Activated naive CD4-positive, alpha-beta T cell treated with anti-CD3 and anti-CD28 coated beads, Interleukin-2, amount 50 U/mL, for 24 hours (primary cell): ENCODE data around the gene SCUBE1.

Source experiments
- H3K27ac Mint-ChIP-seq: one replicate; pipeline ENCODE4 v1.8.0; 2021; ENCODE audit warnings: mild to moderate bottlenecking, mixed read lengths
- H3K27me3 Mint-ChIP-seq: one replicate; pipeline ENCODE4 v1.8.0; 2021; ENCODE audit warnings: mixed read lengths
- H3K36me3 Mint-ChIP-seq: one replicate; pipeline ENCODE4 v1.8.0; 2021; ENCODE audit warnings: mixed read lengths
- H3K4me1 Mint-ChIP-seq: one replicate; pipeline ENCODE4 v1.8.0; 2021; ENCODE audit warnings: mixed read lengths
- H3K4me3 Mint-ChIP-seq: one replicate; pipeline ENCODE4 v1.8.0; 2021; ENCODE audit warnings: mild to moderate bottlenecking, mixed read lengths
- H3K9me3 Mint-ChIP-seq: one replicate; pipeline ENCODE4 v1.8.0; 2021; ENCODE audit warnings: mixed read lengths

The SCUBE1 gene

DNA sequence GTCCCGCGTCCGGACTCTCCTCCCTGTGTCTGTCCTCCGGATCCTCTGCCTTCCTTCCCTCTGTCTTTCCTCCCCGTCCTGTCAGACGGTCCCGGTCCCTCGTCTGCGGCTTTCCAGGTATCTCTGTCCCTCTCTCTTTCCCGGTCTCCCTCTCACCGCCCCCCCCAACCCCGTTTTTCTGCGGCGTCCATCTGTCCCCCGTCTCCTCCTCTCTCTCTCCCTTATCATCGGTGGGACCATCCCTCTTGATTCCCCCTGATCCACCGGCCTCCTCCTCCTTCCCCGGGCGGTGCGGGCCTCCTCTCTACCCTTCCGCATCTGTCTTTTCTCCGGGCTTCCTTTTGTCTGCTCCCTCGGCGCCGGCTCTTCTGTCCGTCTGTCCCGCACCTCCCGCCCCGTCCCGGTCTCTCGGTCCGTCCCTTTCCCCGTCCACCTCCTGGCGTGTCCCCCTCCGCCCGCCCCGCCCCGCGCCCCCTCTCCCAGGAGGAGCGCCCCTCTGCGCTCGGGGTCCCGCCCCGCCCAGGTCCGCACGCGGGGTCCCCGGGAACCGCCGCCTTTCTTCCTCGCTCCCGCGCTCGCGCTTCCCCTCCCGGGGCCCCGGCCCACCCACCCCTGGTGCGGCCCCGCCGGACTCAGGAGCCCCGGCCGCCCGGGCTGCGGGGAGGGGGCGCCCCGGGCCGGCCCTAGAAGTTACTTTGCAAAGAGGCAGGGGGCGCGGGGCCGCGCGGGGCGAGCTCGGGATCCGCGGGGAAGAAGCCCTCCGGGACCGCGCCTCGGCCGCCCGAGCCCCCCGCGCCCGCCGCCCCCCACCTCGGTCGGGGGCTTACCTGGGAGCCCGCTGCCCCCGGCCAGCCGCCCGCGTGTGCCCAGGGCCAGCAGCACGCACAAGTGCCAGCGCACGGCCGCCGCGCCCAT, 568 bp downstream of the SCUBE1 start:
- H3K9me3 Mint-ChIP-seq: no peaks in the 10 kb centered on the region
- H3K4me3 Mint-ChIP-seq: no peak overlapping the region
- peaks cover 8% of the 10 kb centered on the region for H3K4me1 Mint-ChIP-seq
- H3K27ac Mint-ChIP-seq: no peak overlapping the region
- no peaks in the 10 kb centered on the region for H3K36me3 Mint-ChIP-seq
- peaks cover 33% of the 10 kb centered on the region for H3K27me3 Mint-ChIP-seq

DNA sequence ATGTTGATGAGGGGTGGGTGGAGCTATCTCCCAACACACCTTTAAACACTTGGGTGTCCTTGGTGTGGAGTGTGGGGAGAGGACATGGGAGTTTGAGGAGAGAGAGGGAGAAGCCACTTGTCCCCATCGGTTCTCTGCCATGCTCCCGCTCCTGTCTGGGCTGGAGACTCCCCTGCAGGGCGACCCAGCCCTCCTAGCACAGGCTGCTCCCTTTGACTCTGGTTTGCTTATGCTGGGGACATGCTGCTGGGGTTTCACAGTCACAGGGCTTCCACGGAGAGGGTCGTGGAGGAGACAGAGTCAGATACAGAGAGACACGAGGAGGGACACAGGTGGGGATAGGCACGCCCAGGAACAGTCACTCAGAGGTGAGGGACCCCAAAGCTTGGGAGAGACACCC, 1.6 kb downstream of the SCUBE1 start:
- H3K27ac Mint-ChIP-seq: no peak overlapping the region
- no peaks in the 10 kb centered on the region for H3K9me3 Mint-ChIP-seq
- peaks cover 8% of the 10 kb centered on the region for H3K4me1 Mint-ChIP-seq
- peaks cover 31% of the 10 kb centered on the region for H3K27me3 Mint-ChIP-seq
- no peaks in the 10 kb centered on the region for H3K36me3 Mint-ChIP-seq
- peak overlapping the region; percentile 68 for H3K4me3 Mint-ChIP-seq

DNA sequence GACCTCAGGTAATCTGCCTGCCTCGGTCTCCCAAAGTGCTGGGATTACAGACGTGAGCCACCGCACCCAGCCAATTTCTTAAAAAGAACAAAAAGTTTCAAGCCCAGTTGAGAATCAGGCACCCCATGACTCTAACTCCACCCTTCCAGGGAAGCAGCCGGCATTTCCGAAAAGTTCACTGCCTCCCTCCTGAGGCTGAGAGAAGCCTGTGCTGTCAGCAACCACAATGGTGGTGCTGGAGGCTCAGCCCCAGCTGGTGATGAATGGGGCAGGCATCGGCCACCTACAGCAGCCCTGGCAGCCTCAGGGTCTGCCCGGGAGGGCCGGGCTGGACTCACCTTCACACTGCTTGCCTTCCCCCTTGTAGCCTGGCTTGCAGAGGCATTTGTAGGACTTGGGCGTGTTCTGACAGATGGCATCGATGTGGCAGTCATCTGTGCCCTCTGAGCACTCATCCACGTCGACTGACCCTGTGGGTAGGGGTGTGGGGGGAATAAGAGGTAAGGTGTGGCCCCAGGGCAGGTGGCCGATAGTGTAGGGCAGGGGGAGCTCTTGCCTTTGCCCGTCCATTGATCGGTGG, 4.3 kb downstream of the SCUBE1 start:
- H3K27ac Mint-ChIP-seq: no peak overlapping the region
- peaks cover 22% of the 10 kb centered on the region for H3K27me3 Mint-ChIP-seq
- H3K36me3 Mint-ChIP-seq: no peaks in the 10 kb centered on the region
- peaks cover 3% of the 10 kb centered on the region for H3K4me1 Mint-ChIP-seq
- no peaks in the 10 kb centered on the region for H3K9me3 Mint-ChIP-seq
- no peak overlapping the region for H3K4me3 Mint-ChIP-seq

DNA sequence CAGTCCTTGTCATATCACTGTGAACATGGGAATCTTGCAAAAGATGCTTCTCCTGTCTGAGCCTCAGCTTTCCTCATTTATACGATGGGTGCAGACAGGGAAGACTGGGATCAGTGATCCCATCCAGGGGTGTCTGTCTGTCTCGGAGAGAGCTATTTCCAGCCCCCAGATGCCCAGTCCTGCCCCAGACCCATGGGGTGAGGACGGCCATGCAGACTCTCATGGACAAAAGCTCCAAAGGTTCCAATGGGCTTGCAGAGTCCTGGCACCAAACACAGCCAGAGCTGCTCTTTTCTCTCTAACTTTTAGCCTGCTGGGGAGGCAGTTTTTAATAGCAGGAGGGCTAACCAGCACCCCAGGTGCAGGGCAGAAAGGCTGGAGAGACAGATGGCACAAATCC, 5.2 kb downstream of the SCUBE1 start:
- H3K27ac Mint-ChIP-seq: no peak overlapping the region

DNA sequence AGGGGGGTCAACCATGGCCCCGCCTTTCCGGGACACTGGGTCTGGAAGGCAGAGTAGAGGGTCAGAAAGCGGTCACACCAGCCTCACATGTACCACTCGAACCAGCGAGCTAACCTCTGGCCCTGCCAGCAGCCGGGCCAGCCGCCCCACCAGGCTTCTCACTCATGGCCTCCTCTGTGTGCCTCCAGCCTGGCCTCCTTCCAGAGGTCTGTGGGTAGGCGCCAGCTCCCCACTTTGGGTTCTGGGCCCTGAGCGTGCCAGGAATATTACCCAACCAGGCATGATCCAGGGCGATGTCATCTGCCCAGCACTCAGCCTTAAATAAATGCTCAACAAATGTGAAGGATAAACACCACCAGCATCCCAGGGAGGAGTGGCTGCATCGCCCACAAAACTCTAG, 5.8 kb downstream of the SCUBE1 start:
- H3K27me3 Mint-ChIP-seq: peaks cover 19% of the 10 kb centered on the region
- H3K36me3 Mint-ChIP-seq: no peaks in the 10 kb centered on the region
- no peaks in the 10 kb centered on the region for H3K9me3 Mint-ChIP-seq
- peaks cover 2% of the 10 kb centered on the region for H3K4me1 Mint-ChIP-seq
- no peak overlapping the region for H3K27ac Mint-ChIP-seq
- H3K4me3 Mint-ChIP-seq: no peak overlapping the region

More for the DNA sequence above, 5.2 kb downstream of the SCUBE1 start:
- no peaks in the 10 kb centered on the region for H3K9me3 Mint-ChIP-seq
- no peak overlapping the region for H3K4me3 Mint-ChIP-seq
- H3K4me1 Mint-ChIP-seq: peaks cover 3% of the 10 kb centered on the region
- H3K27me3 Mint-ChIP-seq: peaks cover 21% of the 10 kb centered on the region
- no peaks in the 10 kb centered on the region for H3K36me3 Mint-ChIP-seq

DNA sequence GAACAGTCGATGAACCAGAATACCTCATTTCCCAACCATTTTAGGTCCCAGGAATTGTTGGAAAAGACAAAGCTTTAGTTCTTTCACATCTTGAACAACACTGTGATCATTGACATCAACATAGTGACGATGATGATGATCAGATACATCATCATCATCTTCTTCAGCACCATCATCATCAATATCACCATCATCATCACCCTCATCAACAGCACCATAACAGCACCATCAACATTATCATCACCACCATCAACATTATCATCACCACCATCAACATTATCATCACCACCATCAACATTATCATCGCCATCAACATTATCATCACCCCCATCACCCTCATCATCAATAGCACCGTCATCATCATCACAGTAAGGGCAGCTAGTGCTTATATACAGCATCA, 8.8 kb downstream of the SCUBE1 start:
- H3K9me3 Mint-ChIP-seq: no peaks in the 10 kb centered on the region
- H3K27ac Mint-ChIP-seq: no peak overlapping the region
- H3K4me3 Mint-ChIP-seq: no peak overlapping the region
- no peaks in the 10 kb centered on the region for H3K27me3 Mint-ChIP-seq
- no peaks in the 10 kb centered on the region for H3K4me1 Mint-ChIP-seq
- no peaks in the 10 kb centered on the region for H3K36me3 Mint-ChIP-seq

DNA sequence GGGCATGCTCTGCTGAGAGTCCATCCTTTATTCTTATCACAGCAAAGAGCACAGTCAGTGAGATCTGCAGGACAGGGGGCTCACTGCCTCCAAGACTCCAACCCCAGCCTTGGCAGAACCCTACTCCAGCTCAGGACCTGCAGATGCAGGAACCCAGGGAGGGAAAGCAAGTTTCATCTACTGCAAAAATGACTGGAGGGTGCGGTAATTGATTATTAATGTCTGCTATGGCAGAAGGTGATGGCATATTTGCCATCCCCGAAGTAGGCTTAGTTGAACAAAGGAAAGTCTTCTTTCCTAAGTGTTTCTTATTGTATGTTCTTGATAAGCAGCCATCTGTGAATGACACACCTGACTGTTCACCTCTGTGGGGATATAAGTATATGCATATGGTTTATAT, 9.2 kb downstream of the SCUBE1 start:
- no peak overlapping the region for H3K27ac Mint-ChIP-seq
- H3K9me3 Mint-ChIP-seq: no peaks in the 10 kb centered on the region
- H3K27me3 Mint-ChIP-seq: no peaks in the 10 kb centered on the region
- no peaks in the 10 kb centered on the region for H3K4me1 Mint-ChIP-seq
- no peak overlapping the region for H3K4me3 Mint-ChIP-seq
- H3K36me3 Mint-ChIP-seq: no peaks in the 10 kb centered on the region

DNA sequence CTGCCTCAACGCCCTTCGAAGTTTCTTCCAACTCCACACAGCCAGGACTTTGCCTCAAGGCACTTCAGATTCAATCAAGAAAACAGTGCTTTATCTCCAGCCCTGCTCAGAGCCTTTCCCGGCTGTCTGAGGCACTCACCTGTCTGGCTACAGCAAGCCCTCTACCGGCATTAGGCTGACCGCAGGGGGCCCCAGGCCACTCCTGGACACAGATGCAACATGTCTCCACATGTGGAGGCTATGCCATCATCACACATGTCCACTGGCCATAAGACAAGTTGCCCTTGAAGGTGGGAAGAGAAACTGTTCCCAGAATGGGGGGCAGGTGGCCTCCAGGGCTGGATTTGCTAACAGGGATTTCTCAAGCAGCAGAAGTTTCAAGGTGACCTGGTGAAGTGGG, 10.0 kb downstream of the SCUBE1 start:
- no peaks in the 10 kb centered on the region for H3K9me3 Mint-ChIP-seq
- no peak overlapping the region for H3K4me3 Mint-ChIP-seq
- H3K36me3 Mint-ChIP-seq: no peaks in the 10 kb centered on the region
- no peaks in the 10 kb centered on the region for H3K27me3 Mint-ChIP-seq
- H3K4me1 Mint-ChIP-seq: no peaks in the 10 kb centered on the region
- H3K27ac Mint-ChIP-seq: no peak overlapping the region

DNA sequence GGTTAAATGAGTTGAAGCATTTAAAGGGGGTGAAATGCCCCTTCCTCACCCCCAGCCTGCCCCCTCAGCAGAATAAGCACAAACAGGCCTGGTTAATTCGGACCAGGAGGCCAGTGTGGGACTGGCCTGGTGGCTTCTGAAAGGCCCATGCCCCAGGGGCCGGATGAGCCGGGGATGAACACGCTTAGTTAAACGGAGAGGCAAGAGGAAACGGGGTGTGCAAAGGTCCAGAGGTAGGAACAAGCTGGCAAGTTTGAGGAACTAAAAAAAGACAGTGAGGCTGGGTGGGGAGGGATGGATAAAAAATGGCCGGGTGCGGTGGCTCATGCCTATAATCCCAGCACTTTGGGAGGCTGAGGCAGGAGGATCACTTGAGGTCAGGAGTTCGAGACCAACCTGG, 11.5 kb downstream of the SCUBE1 start:
- Mint-ChIP-seq H3K9me3 (no peaks in the 10 kb centered on the region), H3K4me1 (no peaks in the 10 kb centered on the region), H3K36me3 (no peaks in the 10 kb centered on the region), H3K27ac (no peak overlapping the region), H3K27me3 (no peaks in the 10 kb centered on the region), H3K4me3 (no peak overlapping the region)

DNA sequence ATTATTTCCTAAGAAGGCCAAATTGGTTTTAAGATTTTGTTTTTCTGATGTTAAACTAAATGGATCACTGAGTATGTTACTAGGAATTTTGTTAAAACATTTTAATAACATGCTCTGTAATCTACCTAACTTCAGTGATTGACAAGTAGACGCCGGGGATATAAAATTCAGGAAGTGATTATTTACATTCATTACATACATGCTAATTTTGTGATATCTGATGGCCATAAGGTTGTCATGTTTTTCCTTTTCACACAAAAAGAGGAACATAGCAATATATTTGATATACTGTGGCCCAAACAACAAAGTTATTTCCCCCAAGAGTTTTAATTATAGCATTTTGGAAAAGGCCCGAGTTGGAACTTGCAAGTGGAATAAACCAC, 12.1 kb downstream of the SCUBE1 start:
- Mint-ChIP-seq H3K27ac (no peak overlapping the region), H3K4me1 (no peaks in the 10 kb centered on the region), H3K27me3 (no peaks in the 10 kb centered on the region), H3K4me3 (no peak overlapping the region), H3K9me3 (no peaks in the 10 kb centered on the region), H3K36me3 (no peaks in the 10 kb centered on the region)

DNA sequence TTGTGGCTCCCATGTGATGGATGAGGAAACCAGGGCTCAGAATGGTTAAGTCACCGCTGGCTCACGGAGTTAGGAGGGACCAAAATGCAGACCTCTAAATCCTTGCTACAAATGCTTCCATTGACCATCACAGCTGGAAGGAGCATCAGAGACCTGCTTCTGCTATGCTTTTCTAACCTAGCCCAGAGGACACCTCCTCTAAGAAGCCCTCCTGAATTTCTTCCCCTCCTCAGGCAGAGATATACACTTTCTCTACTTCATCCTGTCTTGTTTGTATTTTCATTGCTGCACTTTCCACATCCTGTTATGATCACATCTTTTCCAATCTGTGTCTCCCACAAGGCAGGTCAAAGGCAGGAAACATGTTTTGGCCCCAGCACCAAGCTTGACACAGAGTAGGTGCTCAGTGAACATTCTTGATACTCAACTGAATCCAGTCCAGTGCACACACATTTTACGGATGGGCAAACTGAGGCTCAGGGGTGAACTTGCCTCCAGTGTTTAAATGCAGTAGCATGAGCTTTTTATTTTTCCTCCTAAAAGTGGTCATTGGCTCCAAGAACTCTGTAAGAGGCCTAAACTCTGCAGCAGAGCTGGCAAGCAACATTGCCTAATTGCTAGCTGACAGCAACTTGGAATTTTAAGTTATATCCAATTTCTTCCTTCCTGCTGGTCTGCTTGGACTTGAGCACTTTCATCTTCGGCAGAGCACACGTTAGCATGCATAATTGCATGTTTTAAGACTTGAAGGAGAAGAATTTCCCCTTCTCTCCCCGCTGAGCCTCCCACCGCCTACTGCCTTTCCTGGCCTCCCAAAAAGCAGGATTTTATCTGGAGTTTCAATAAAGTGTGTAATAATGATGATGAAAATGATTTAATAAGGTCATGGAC, 12.7 kb downstream of the SCUBE1 start:
- Mint-ChIP-seq H3K27ac (no peak overlapping the region), H3K9me3 (no peaks in the 10 kb centered on the region), H3K36me3 (no peaks in the 10 kb centered on the region), H3K27me3 (no peaks in the 10 kb centered on the region), H3K4me3 (no peak overlapping the region), H3K4me1 (no peaks in the 10 kb centered on the region)

DNA sequence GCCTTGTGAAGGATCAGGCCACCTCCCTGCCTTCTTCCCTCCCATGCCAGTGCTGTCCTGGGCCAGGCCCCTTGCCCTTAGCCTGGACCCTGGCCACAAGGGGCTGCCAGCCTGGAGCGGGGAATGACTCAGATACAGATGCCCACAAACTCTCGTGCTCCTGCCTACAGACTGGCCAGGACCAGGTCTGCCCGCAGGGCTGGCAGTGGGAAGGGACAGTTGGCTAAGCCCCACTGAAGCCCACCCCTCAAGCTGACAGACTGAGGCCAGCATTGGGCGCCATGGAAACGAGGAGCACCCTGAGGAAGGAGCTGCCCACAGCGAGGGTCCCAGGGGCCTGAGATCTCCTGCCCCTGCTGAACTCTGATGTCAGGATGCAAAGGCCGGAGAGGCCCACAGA, 14.1 kb downstream of the SCUBE1 start:
- no peaks in the 10 kb centered on the region for H3K9me3 Mint-ChIP-seq
- H3K4me1 Mint-ChIP-seq: no peaks in the 10 kb centered on the region
- H3K4me3 Mint-ChIP-seq: no peak overlapping the region
- no peaks in the 10 kb centered on the region for H3K36me3 Mint-ChIP-seq
- H3K27ac Mint-ChIP-seq: no peak overlapping the region
- no peaks in the 10 kb centered on the region for H3K27me3 Mint-ChIP-seq

DNA sequence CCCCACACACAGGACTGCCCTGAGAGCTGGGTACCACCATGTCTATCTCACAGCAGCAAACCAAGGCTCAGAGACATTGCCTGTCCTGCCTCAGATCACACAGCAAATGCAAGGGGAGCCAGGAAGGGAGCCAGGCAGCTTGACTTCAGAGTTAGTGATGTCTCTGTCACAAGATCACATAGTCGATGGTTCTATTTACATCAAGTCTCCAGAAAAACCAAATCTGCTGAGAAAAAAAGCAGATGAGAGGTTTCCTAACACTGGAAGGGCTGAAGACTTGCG, 16.1 kb downstream of the SCUBE1 start:
- H3K36me3 Mint-ChIP-seq: no peaks in the 10 kb centered on the region
- no peaks in the 10 kb centered on the region for H3K9me3 Mint-ChIP-seq
- H3K27me3 Mint-ChIP-seq: no peaks in the 10 kb centered on the region
- H3K4me3 Mint-ChIP-seq: no peak overlapping the region
- H3K4me1 Mint-ChIP-seq: no peaks in the 10 kb centered on the region
- no peak overlapping the region for H3K27ac Mint-ChIP-seq

DNA sequence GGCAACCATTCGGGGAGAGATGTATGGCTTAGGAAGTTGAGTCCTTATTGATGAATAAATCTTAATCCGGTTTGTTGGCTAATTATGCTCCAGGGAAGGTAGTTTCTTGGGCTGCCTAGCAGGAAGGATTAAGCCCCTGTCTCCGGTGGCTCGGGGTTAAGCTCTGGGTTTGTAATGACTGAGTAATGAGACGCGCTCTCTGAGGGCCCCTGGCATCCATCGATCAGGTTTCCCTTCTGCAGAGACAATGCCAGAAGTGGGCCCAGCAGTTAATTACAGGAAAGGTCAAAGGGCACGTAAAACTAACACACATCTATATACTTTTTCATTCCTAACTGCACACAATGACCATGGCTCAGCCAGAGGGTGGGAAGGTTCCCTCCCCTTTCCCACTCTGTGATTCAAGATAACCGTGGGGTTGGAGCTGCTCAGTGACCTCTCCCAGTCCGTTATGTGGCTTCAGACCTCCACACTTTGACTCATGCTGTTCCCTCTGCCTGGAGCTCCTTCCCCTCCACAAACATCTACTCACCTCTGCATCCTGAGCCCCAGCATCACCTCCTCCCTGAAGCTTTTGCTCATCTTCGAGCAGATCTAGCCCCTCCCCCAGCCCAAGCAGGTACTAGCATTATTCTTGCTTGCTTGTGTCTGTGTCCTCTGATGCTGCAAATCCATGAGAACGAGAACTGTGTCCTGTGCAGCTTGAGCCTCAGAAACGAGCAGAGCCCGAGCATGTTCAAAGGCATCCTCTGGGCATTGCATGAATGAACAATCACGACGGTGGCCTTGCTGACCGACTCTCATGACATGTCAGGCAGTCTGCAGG, 16.6 kb downstream of the SCUBE1 start:
- H3K4me1 Mint-ChIP-seq: no peaks in the 10 kb centered on the region

DNA sequence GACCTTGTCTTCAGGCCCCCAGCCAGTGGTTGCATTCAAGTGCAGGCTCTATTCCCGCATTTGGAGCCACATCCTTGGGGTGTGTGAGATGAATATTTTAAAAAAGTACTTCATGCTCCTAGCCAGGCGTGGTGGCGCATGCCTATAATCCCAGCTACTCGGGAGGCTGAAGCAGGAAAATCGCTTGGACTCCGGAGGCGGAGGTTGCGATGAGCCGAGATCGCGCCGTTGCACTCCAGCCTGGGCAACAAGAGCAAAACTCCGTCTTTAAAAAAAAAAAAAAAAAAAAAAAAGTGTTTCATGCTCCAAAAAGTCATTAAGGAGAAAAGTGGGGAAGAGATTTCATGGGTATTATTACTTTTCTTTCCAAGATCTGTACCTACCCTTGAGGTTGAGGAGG, 18.0 kb downstream of the SCUBE1 start:
- H3K27ac Mint-ChIP-seq: no peak overlapping the region
- H3K27me3 Mint-ChIP-seq: no peaks in the 10 kb centered on the region
- no peaks in the 10 kb centered on the region for H3K9me3 Mint-ChIP-seq
- no peak overlapping the region for H3K4me3 Mint-ChIP-seq
- H3K36me3 Mint-ChIP-seq: no peaks in the 10 kb centered on the region
- H3K4me1 Mint-ChIP-seq: no peaks in the 10 kb centered on the region

More for the DNA sequence above, 16.6 kb downstream of the SCUBE1 start:
- Mint-ChIP-seq H3K9me3 (no peaks in the 10 kb centered on the region), H3K4me3 (no peak overlapping the region), H3K36me3 (no peaks in the 10 kb centered on the region), H3K27me3 (no peaks in the 10 kb centered on the region), H3K27ac (no peak overlapping the region)
